IgD-negative memory B cell (primary cell): ENCODE measurements around the gene NRL. TPM values are rescaled to one million over a fixed set of nuclear protein-coding genes. Genes with fewer than 3 reads are reported as not detected.

ENCODE experiments used
- H3K27ac Mint-ChIP-seq, 3 donors: one replicate each; pipeline ENCODE4 v1.8.0; 2020 to 2022; ENCODE audit warnings: mild to moderate bottlenecking in 3 of 3, mixed read lengths in 3 of 3, moderate library complexity in 1 of 3
- H3K27me3 Mint-ChIP-seq: one replicate; pipeline ENCODE4 v1.8.0; 2021; ENCODE audit warnings: mixed read lengths
- H3K36me3 Mint-ChIP-seq: one replicate; pipeline ENCODE4 v1.8.0; 2020; ENCODE audit warnings: mild to moderate bottlenecking, mixed read lengths
- H3K4me1 Mint-ChIP-seq, 3 donors: one replicate each; pipeline ENCODE4 v1.8.0; 2020 to 2022; ENCODE audit warnings: mixed read lengths in 3 of 3, mild to moderate bottlenecking in 1 of 3
- H3K4me3 Mint-ChIP-seq, 4 donors: one replicate each; pipeline ENCODE4 v1.8.0; 2020 to 2022; ENCODE audit warnings: mild to moderate bottlenecking in 4 of 4, mixed read lengths in 4 of 4, moderate library complexity in 3 of 4
- H3K9me3 Mint-ChIP-seq, 3 donors: one replicate each; pipeline ENCODE4 v1.8.0; 2020 to 2021; ENCODE audit warnings: mixed read lengths in 3 of 3, mild to moderate bottlenecking in 1 of 3
- polyA plus RNA-seq: library from polyadenylated mRNA; unstranded; fragments of 300-500 nt; fragmentation: Illumina TruSeq; gene quantifications from one replicate; pipeline ENCODE4 v1.2.3, GENCODE V29; 2021

NRL gene
- 2.6 TPM for polyA plus RNA-seq

- H3K27me3 Mint-ChIP-seq = no peaks in the 10 kb centered on the region
- H3K4me3 Mint-ChIP-seq = peak within 1 kb of the TSS; percentile 95 to 100 (median 98)
- H3K36me3 Mint-ChIP-seq = peaks cover 2% of the 10 kb centered on the region
- H3K4me1 Mint-ChIP-seq = peaks cover 17 to 21% (median 20%) of the 10 kb centered on the region in 3 donors
- no peaks in the 10 kb centered on the region for H3K9me3 Mint-ChIP-seq
- H3K27ac Mint-ChIP-seq = peak within 1 kb of the TSS; percentile 98 to 100 (median 100)
Observed at GRCh38 chr14:24114532-24115421, at the start of gene NRL, which contains the start of gene DCAF11. NRL (minus strand) TSS chr14:24114949; CDS start chr14:24082848, 32,101 bp downstream. DCAF11 (plus strand) TSS chr14:24114777; CDS start chr14:24115595, 818 bp downstream.

- H3K27ac Mint-ChIP-seq = peak overlapping the region; percentile 98 to 100 (median 99)
- no peaks in the 10 kb centered on the region for H3K27me3 Mint-ChIP-seq
- H3K9me3 Mint-ChIP-seq = no peaks in the 10 kb centered on the region
- H3K4me3 Mint-ChIP-seq = peak overlapping the region; percentile 98 to 100 (median 99)
- peaks cover 14% of the 10 kb centered on the region for H3K36me3 Mint-ChIP-seq
- H3K4me1 Mint-ChIP-seq = peaks cover 7 to 29% (median 20%) of the 10 kb centered on the region in 3 donors
Observed at GRCh38 chr14:24162093-24162492, 47.3 kb upstream of the NRL start.

- H3K4me3 Mint-ChIP-seq = peak within 1 kb of the TSS; percentile 98 to 100 (median 99)
- no peaks in the 10 kb centered on the region for H3K9me3 Mint-ChIP-seq
- H3K36me3 Mint-ChIP-seq = peaks cover 10% of the 10 kb centered on the region
- peak within 1 kb of the TSS; percentile 98 to 100 (median 99) for H3K27ac Mint-ChIP-seq
- H3K4me1 Mint-ChIP-seq = peaks cover 7 to 29% (median 20%) of the 10 kb centered on the region in 3 donors
- H3K27me3 Mint-ChIP-seq = no peaks in the 10 kb centered on the region
Observed at GRCh38 chr14:24160850-24161804, 46.4 kb upstream of the NRL start, which contains the start of gene IRF9. IRF9 (plus strand) TSS chr14:24161265; CDS start chr14:24162145, 880 bp downstream.

- H3K27ac Mint-ChIP-seq = peak overlapping the region; percentile 98 to 100 (median 99)
Observed at GRCh38 chr14:24160499-24160849, 45.7 kb upstream of the NRL start.

GRCh38 chr14:24159777-24160498 lies 45.2 kb upstream of the NRL start:
- Mint-ChIP-seq H3K9me3 (no peaks in the 10 kb centered on the region), H3K27ac (peak overlapping the region in 2 of 3 donors; percentile 98 to 99), H3K36me3 (peaks cover 10% of the 10 kb centered on the region), H3K4me3 (peak overlapping the region in 2 of 4 donors; percentile 72 to 99), H3K27me3 (no peaks in the 10 kb centered on the region), H3K4me1 (peaks cover 7 to 27% (median 20%) of the 10 kb centered on the region in 3 donors)

More at GRCh38 chr14:24160499-24160849, 45.7 kb upstream of the NRL start:
- H3K4me3 Mint-ChIP-seq = peak overlapping the region in 3 of 4 donors; percentile 98 to 100 (median 99)
- peaks cover 7 to 29% (median 20%) of the 10 kb centered on the region in 3 donors for H3K4me1 Mint-ChIP-seq
- H3K27me3 Mint-ChIP-seq = no peaks in the 10 kb centered on the region
- peaks cover 13% of the 10 kb centered on the region for H3K36me3 Mint-ChIP-seq
- no peaks in the 10 kb centered on the region for H3K9me3 Mint-ChIP-seq

- peak overlapping the region in 1 of 3 donors; percentile 64 for H3K27ac Mint-ChIP-seq
- H3K36me3 Mint-ChIP-seq = peaks cover 5% of the 10 kb centered on the region
- peaks cover 7 to 15% (median 11%) of the 10 kb centered on the region in 3 donors for H3K4me1 Mint-ChIP-seq
- H3K27me3 Mint-ChIP-seq = no peaks in the 10 kb centered on the region
- H3K4me3 Mint-ChIP-seq = peak overlapping the region in 1 of 4 donors; percentile 39
- no peaks in the 10 kb centered on the region for H3K9me3 Mint-ChIP-seq
Observed at GRCh38 chr14:24157331-24157730, 42.6 kb upstream of the NRL start.

GRCh38 chr14:24156840-24157239 lies 42.1 kb upstream of the NRL start:
- Mint-ChIP-seq H3K4me1 (peaks cover 6 to 10% (median 7%) of the 10 kb centered on the region in 3 donors), H3K27me3 (no peaks in the 10 kb centered on the region), H3K9me3 (no peaks in the 10 kb centered on the region), H3K4me3 (peak overlapping the region in 1 of 4 donors; percentile 39), H3K36me3 (peaks cover 5% of the 10 kb centered on the region), H3K27ac (peak overlapping the region in 1 of 3 donors; percentile 39)

- peak overlapping the region in 1 of 4 donors; percentile 33 for H3K4me3 Mint-ChIP-seq
- peaks cover 0 to 2% (median 1%) of the 10 kb centered on the region in 3 donors for H3K4me1 Mint-ChIP-seq
- H3K9me3 Mint-ChIP-seq = no peaks in the 10 kb centered on the region
- peak overlapping the region in 2 of 3 donors; percentile 82 to 87 for H3K27ac Mint-ChIP-seq
- no peaks in the 10 kb centered on the region for H3K27me3 Mint-ChIP-seq
- peaks cover 3% of the 10 kb centered on the region for H3K36me3 Mint-ChIP-seq
Observed at GRCh38 chr14:24155100-24155499, 40.4 kb upstream of the NRL start.

GRCh38 chr14:24151404-24152080 lies 36.8 kb upstream of the NRL start:
- Mint-ChIP-seq H3K27me3 (no peaks in the 10 kb centered on the region), H3K27ac (no peak overlapping the region), H3K9me3 (no peaks in the 10 kb centered on the region), H3K4me3 (peak overlapping the region in 1 of 4 donors; percentile 43), H3K4me1 (peaks cover 9 to 13% (median 9%) of the 10 kb centered on the region in 3 donors), H3K36me3 (peaks cover 3% of the 10 kb centered on the region)

- Mint-ChIP-seq H3K27ac (no peak overlapping the region), H3K27me3 (no peaks in the 10 kb centered on the region), H3K4me1 (peaks cover 13 to 17% (median 13%) of the 10 kb centered on the region in 3 donors), H3K4me3 (peak overlapping the region in 1 of 4 donors; percentile 67), H3K36me3 (peaks cover 2% of the 10 kb centered on the region), H3K9me3 (no peaks in the 10 kb centered on the region)
Observed at GRCh38 chr14:24150993-24151392, 36.2 kb upstream of the NRL start.

GRCh38 chr14:24150567-24150966 lies 35.8 kb upstream of the NRL start:
- Mint-ChIP-seq H3K4me3 (peak overlapping the region in 2 of 4 donors; percentile 21 to 67), H3K9me3 (no peaks in the 10 kb centered on the region), H3K27me3 (no peaks in the 10 kb centered on the region), H3K27ac (no peak overlapping the region), H3K36me3 (no peaks in the 10 kb centered on the region), H3K4me1 (peaks cover 17 to 21% (median 17%) of the 10 kb centered on the region in 3 donors)

- Mint-ChIP-seq H3K9me3 (no peaks in the 10 kb centered on the region), H3K36me3 (no peaks in the 10 kb centered on the region), H3K27ac (no peak overlapping the region), H3K4me3 (peak overlapping the region in 2 of 4 donors; percentile 60 to 98), H3K4me1 (peaks cover 18 to 26% (median 20%) of the 10 kb centered on the region in 3 donors), H3K27me3 (no peaks in the 10 kb centered on the region)
Observed at GRCh38 chr14:24150061-24150460, 35.3 kb upstream of the NRL start.

- Mint-ChIP-seq H3K27ac (peak overlapping the region in 1 of 3 donors; percentile 63), H3K36me3 (peaks cover 1% of the 10 kb centered on the region), H3K4me1 (peaks cover 18 to 26% (median 20%) of the 10 kb centered on the region in 3 donors), H3K9me3 (no peaks in the 10 kb centered on the region), H3K27me3 (no peaks in the 10 kb centered on the region), H3K4me3 (peak overlapping the region in 2 of 4 donors; percentile 65 to 98)
Observed at GRCh38 chr14:24149302-24149969, 34.7 kb upstream of the NRL start.
